Measurements from ENCODE around the gene IQSEC3. TPM values are rescaled to one million over a fixed set of nuclear protein-coding genes. Genes with fewer than 3 reads are reported as not detected.

Gene IQSEC3
- total RNA-seq, 3 donors from 2014 or later (not counting 1 experiment from before 2014, with no cell fraction given) = 4.4 to 7.1 (median 5.3) TPM

DNA sequence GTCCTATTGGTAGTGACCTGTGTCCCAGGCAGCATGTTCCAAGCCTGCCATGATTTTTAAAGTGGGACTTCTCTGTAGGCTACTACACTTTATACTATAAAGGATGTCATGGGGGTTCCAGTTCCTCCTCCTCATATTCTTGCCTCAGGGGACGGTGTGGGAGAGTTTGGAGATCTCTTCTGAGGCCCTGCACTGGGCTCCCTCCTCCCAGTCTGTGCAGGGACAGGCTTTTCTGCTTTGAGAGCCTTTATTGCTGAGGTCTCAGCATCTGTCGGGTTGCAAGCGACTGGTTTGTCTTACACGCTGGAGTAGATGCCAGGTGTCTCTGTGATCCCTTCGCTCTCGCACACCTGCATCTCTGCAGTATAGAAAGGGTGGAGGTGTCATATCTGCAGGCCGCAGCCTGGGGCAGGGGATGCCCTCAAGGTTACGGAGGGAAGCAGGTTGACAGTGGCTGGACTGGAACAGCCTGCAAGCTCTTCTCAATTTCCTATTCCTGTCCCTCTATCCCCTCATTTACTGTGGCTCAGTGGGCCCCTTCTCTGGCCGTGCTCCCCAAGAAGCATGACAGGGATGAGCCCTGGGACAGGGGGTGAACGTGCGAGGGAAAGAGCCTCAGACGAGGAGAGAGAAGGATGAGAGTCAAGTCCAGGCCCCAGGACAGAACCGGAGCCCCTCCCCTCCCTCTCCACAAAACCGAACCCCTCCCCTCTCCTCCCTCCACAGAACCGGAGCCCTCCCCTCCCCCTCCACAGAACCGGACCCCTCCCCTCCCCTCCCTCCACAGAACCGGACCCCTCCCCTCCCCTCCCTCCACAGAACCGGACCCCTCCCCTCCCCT is 96.1 kb downstream of the IQSEC3 start:
- WGBS (ENCODE audit: insufficient coverage) = 83% methylated on average over 15 of the region's 18 CpGs
- Histone ChIP-seq H3K4me1 (ENCODE audit: control insufficient read depth, insufficient read depth, low read length) (no peaks in the 10 kb centered on the region), H3K9me3 (ENCODE audit: control insufficient read depth, insufficient read depth, low read length) (no peaks in the 10 kb centered on the region), H3K27ac (ENCODE audit: low read length) (no peak overlapping the region), H3K36me3 (ENCODE audit: control insufficient read depth, insufficient read depth, low read length) (no peaks in the 10 kb centered on the region), H3K4me3 (ENCODE audit: low read length) (no peak overlapping the region), H3K27me3 (ENCODE audit: control insufficient read depth, insufficient read depth, low read length) (no peaks in the 10 kb centered on the region)
- Mint-ChIP-seq H3K9me3 (no peaks in the 10 kb centered on the region), H3K4me1 (peaks cover 5 to 7% of the 10 kb centered on the region in 2 donors), H3K36me3 (no peaks in the 10 kb centered on the region), H3K27ac (no peak overlapping the region), H3K4me3 (no peak overlapping the region), H3K27me3 (ENCODE audit: low read depth in 2 of 2) (no peaks in the 10 kb centered on the region)
- ATAC-seq (no peak), DNase-seq (no peak)
- no peak for TF ChIP-seq CTCF (IDR thresholded peaks at IDR 0.05)
- intact Hi-C loops (cut with micrococcal nuclease) = no loop called here

DNA sequence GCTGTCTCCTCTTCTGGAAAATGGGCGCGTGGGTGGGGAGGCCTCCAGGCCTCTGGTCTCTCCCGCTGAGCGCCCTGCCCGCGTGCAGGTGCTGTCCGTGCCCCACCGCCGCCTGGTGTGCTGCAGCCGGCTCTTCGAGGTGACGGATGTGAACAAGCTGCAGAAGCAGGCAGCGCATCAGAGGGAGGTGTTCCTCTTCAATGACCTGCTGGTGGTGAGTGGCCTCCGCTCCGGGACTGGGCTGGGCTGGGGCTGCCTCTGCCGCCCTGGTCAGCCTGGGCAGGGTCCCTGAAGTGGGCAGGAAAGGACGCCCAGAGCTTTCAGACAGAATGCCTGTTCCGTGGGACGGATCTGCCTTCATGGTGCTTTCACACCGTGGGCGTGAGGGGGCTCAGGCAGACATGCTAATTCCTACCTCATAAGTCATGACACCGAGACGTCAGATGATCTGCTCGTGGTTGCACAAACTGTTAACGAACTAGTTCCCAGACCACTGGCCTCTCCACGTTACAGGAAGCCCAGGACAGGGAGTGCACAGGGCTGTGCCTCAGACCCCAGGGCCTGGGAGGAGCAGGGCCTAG is 96.9 kb downstream of the IQSEC3 start:
- Histone ChIP-seq H3K4me1 (ENCODE audit: control insufficient read depth, insufficient read depth, low read length) (peaks cover under 1% of the 10 kb centered on the region), H3K9me3 (ENCODE audit: control insufficient read depth, insufficient read depth, low read length) (no peaks in the 10 kb centered on the region), H3K27me3 (ENCODE audit: control insufficient read depth, insufficient read depth, low read length) (no peaks in the 10 kb centered on the region), H3K4me3 (ENCODE audit: low read length) (no peak overlapping the region), H3K27ac (ENCODE audit: low read length) (no peak overlapping the region), H3K36me3 (ENCODE audit: control insufficient read depth, insufficient read depth, low read length) (no peaks in the 10 kb centered on the region)
- Mint-ChIP-seq H3K27ac (no peak overlapping the region), H3K27me3 (ENCODE audit: low read depth in 2 of 2) (no peaks in the 10 kb centered on the region), H3K36me3 (no peaks in the 10 kb centered on the region), H3K4me3 (no peak overlapping the region), H3K4me1 (peaks cover 5 to 7% of the 10 kb centered on the region in 2 donors), H3K9me3 (no peaks in the 10 kb centered on the region)
- ATAC-seq = no peak
- 92% methylated on average over 26 of the region's 26 CpGs for WGBS (ENCODE audit: insufficient coverage)
- TF ChIP-seq CTCF (IDR thresholded peaks at IDR 0.05) = no peak
- DNase-seq = no peak
- intact Hi-C loops (cut with micrococcal nuclease) = no loop called here

DNA sequence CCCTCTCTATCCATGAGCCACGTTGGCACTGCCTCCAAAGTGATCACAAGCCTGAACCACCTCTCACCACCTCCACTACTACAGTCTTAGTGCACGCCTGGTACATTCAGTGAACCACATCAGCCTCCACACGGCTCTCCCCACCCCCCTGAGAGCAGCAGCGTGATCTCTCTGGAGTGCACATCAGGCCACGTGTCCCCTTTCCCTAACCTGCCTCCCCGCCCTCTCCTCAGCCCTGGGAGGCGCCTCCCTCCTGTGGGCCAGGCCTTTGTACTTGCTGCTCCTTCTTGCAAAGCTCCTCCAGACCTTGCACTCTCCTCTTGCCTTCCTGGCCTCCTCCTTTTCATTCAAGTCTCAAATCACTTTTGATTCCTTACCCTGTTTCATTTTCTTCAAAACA is 97.6 kb downstream of the IQSEC3 start:
- H3K27me3 ChIP-seq (ENCODE audit: control insufficient read depth, insufficient read depth, low read length) = no peaks in the 10 kb centered on the region
- no peak for TF ChIP-seq CTCF (IDR thresholded peaks at IDR 0.05)
- H3K4me1 ChIP-seq (ENCODE audit: control insufficient read depth, insufficient read depth, low read length) = peaks cover 7% of the 10 kb centered on the region
- DNase-seq (no peak), ATAC-seq (no peak)
- H3K4me3 ChIP-seq (ENCODE audit: low read length) = no peak overlapping the region
- H3K27ac Mint-ChIP-seq = no peak overlapping the region
- WGBS (ENCODE audit: insufficient coverage) = 76% methylated on average over 7 of the region's 7 CpGs
- H3K36me3 ChIP-seq (ENCODE audit: control insufficient read depth, insufficient read depth, low read length) = no peaks in the 10 kb centered on the region
- intact Hi-C loops (cut with micrococcal nuclease) = no loop called here
- no peaks in the 10 kb centered on the region for H3K36me3 Mint-ChIP-seq
- H3K4me3 Mint-ChIP-seq = no peak overlapping the region
- peaks cover 0 to 5% of the 10 kb centered on the region in 2 donors for H3K27me3 Mint-ChIP-seq (ENCODE audit: low read depth in 2 of 2)
- H3K9me3 ChIP-seq (ENCODE audit: control insufficient read depth, insufficient read depth, low read length) = no peaks in the 10 kb centered on the region
- H3K27ac ChIP-seq (ENCODE audit: low read length) = no peak overlapping the region
- no peaks in the 10 kb centered on the region for H3K9me3 Mint-ChIP-seq
- peaks cover 12 to 13% of the 10 kb centered on the region in 2 donors for H3K4me1 Mint-ChIP-seq

Data from natural killer cell (primary cell).